Mesodermal cell (in vitro differentiated cells): ENCODE results near the gene AURKA. TPM values are rescaled to one million over a fixed set of nuclear protein-coding genes. Genes with fewer than 3 reads are reported as not detected.

Source experiments
- H3K27ac ChIP-seq: 2 replicates; pipeline ENCODE4 v1.7.0; 2013; ENCODE audit warnings: mild to moderate bottlenecking, low read depth, low read length, moderate library complexity; ENCODE audit not compliant: severe bottlenecking
- H3K36me3 ChIP-seq: 2 replicates; pipeline ENCODE4 v1.7.1; 2013; ENCODE audit warnings: mild to moderate bottlenecking, low read length, moderate library complexity; ENCODE audit not compliant: control insufficient read depth, insufficient read depth
- H3K4me1 ChIP-seq: one replicate; pipeline ENCODE4 v1.7.1; 2013; ENCODE audit warnings: mild to moderate bottlenecking, low read length; ENCODE audit not compliant: insufficient read depth, control insufficient read depth, poor library complexity, severe bottlenecking
- H3K4me3 ChIP-seq: 2 replicates; pipeline ENCODE4 v1.7.0; 2013; ENCODE audit warnings: low read length, control low read depth, mild to moderate bottlenecking; ENCODE audit not compliant: insufficient read depth, poor library complexity, severe bottlenecking; ENCODE audit errors: extremely low read depth
- H3K9me3 ChIP-seq: 2 replicates; pipeline ENCODE4 v1.7.1; 2013; ENCODE audit warnings: mild to moderate bottlenecking, low read length, moderate library complexity; ENCODE audit not compliant: control insufficient read depth
- WGBS, 2 experiments: methylation state at CpG; one replicate each; pipeline ENCODE4 v1.1.5; 2013; ENCODE audit warnings: missing lambda C conversion rate in 2 of 2; ENCODE audit not compliant: insufficient coverage in 2 of 2; 5-methylcytosine and 5-hydroxymethylcytosine counted together
- polyA plus RNA-seq, 2 experiments: library from polyadenylated mRNA; stranded (reverse); fragments of 50-300 nt; gene quantifications; one replicate each; pipeline ENCODE4 v1.2.3, GENCODE V29; 2013

AURKA gene
- polyA plus RNA-seq (2013, experiment 1 of 2) = 61.5 TPM
- 65.7 TPM for polyA plus RNA-seq (2013, experiment 2 of 2)

DNA sequence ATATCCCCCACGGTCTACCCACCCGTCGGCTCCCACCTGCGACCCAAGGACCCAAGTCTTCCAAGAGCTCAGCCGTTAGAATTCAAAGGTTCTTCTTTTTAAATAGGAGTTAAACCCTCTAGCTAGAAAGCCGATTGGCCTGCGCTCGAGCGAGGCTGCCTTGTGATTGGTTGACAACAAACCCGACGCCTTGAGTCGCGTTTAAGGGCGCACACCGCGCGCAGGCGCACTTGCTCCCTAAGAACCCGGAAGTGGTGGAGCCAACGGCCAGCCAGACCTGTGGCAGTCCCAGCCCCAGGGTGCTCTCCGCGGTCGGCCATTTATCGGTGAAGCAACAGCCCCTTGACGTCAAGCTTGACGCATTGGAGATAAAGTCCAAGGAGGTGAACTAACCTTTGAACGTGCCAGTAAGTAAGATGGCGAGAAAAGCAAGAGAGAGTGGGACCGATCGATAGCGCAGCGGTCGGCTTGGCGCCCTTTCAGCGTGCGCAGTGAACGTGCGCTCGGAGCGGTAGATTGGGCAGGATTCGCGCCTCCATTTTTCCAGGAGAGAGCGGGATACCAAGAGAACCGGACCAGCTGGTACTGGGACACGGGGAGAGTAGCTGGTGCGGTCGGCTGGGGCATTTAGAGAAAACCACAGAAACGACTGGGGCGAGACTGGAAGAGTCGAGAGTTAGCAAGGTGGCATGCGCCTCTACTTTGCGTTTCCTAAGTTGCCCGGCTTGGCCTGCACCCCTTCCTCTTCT, at the start of gene AURKA, which contains the start of gene CSTF1:
Gene AURKA (minus strand): TSS at position 84 of the 749 bp plus-strand sequence. CDS start 4,018 bp downstream, outside the sequence.
Gene CSTF1 (plus strand): TSS at position 514 of the 749 bp plus-strand sequence. CDS start 2,908 bp downstream, outside the sequence.
- Histone ChIP-seq H3K27ac (peak within 1 kb of the TSS; percentile 90), H3K9me3 (no peaks in the 10 kb centered on the region), H3K4me1 (peaks cover 13% of the 10 kb centered on the region), H3K4me3 (peak within 1 kb of the TSS; percentile 90), H3K36me3 (peaks cover 62% of the 10 kb centered on the region)
- WGBS, 2 experiments = 0% methylated on average over 48 to 49 of the region's 53 CpGs

- WGBS, 2 experiments = 94 to 100% methylated on average over 3 to 4 of the region's 4 CpGs
- Histone ChIP-seq H3K4me3 (no peak overlapping the region), H3K27ac (peak overlapping the region; percentile 95), H3K9me3 (no peaks in the 10 kb centered on the region), H3K36me3 (no peaks in the 10 kb centered on the region), H3K4me1 (peaks cover 27% of the 10 kb centered on the region)
These were observed 48.5 kb upstream of the AURKA start for GRCh38 chr20:56440346-56441007.

DNA sequence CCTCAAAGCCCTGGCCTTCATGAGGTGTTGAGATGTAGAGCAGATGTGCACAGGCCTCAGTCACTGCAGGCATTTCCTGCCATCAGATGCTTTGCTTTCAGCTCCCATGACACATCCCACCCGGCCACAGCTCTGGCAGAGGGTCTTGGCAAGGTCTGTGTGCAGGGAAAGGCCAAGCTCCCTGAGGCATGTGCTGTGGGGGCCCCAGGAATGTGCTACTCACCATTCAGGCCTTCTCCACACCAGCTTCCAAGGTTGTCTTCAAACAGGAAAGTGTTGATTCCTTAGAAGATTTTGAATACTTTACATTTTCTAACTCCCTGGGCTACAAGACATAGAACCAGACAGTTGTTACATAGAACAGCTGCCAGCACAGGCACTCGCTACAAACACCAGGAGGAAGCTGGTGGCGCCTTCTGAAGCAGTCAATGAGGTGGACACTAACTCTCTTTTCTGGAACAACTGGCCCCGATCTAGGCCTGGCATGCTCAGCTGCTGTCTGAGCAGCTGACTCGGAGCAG, 47.8 kb upstream of the AURKA start:
- peak overlapping the region; percentile 95 for H3K27ac ChIP-seq
- H3K4me3 ChIP-seq = no peak overlapping the region
- 63 to 90% methylated on average over 4 to 5 of the region's 5 CpGs for WGBS, 2 experiments
- H3K36me3 ChIP-seq = no peaks in the 10 kb centered on the region
- H3K9me3 ChIP-seq = no peaks in the 10 kb centered on the region
- peaks cover 27% of the 10 kb centered on the region for H3K4me1 ChIP-seq

DNA sequence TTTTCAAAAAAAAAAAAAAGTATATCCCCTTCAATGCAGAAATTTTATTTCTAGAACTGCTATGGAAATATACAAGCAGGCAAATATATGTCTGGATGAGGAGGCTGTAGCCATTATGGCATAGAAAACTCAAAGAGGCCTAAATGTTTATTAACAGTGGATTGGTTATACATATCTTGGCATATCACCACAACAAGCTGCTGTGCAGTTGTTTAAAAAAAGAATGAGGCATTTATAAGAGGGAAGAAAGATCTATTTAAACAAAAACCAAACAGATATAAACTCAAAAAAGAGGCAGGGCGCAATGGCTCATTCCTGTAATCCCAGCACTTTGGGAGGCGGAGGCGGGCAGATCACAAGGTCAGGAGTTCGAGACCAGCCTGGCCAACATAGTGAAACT, 46.3 kb upstream of the AURKA start:
- no peak overlapping the region for H3K27ac ChIP-seq
- WGBS, 2 experiments = 94 to 100% methylated on average over 3 to 4 of the region's 4 CpGs

GRCh38 chr20:56437196-56437960, 45.4 kb upstream of the AURKA start:
- Histone ChIP-seq H3K4me1 (peaks cover 19% of the 10 kb centered on the region), H3K27ac (no peak overlapping the region), H3K4me3 (no peak overlapping the region), H3K9me3 (no peaks in the 10 kb centered on the region), H3K36me3 (no peaks in the 10 kb centered on the region)
- 90 to 97% methylated on average over 14 to 17 of the region's 20 CpGs for WGBS, 2 experiments

More for the DNA sequence above, 46.3 kb upstream of the AURKA start:
- Histone ChIP-seq H3K9me3 (no peaks in the 10 kb centered on the region), H3K4me1 (peaks cover 20% of the 10 kb centered on the region), H3K36me3 (no peaks in the 10 kb centered on the region), H3K4me3 (no peak overlapping the region)

DNA sequence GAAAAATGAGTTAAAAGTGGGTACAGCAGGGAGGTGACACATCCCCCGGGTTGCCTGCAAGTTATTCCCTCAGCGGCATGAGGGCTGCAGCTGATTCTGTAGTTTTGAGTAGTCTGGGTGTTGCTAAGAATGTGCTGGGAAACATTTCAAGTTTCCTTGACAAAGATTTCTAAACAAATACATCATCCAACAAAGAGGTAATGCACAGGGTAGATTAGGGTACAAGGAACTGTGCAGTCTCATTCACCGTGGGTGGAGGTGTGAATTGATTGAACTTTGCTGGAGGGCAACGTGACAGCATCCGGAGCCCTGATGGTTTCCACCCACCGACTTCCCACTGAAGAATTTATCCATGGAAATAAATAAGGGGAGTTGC, 41.9 kb upstream of the AURKA start:
- WGBS, 2 experiments = 100% methylated on average over 1 to 3 of the region's 6 CpGs
- H3K4me3 ChIP-seq = no peak overlapping the region
- peaks cover 26% of the 10 kb centered on the region for H3K4me1 ChIP-seq
- no peaks in the 10 kb centered on the region for H3K36me3 ChIP-seq
- H3K27ac ChIP-seq = no peak overlapping the region
- H3K9me3 ChIP-seq = no peaks in the 10 kb centered on the region

DNA sequence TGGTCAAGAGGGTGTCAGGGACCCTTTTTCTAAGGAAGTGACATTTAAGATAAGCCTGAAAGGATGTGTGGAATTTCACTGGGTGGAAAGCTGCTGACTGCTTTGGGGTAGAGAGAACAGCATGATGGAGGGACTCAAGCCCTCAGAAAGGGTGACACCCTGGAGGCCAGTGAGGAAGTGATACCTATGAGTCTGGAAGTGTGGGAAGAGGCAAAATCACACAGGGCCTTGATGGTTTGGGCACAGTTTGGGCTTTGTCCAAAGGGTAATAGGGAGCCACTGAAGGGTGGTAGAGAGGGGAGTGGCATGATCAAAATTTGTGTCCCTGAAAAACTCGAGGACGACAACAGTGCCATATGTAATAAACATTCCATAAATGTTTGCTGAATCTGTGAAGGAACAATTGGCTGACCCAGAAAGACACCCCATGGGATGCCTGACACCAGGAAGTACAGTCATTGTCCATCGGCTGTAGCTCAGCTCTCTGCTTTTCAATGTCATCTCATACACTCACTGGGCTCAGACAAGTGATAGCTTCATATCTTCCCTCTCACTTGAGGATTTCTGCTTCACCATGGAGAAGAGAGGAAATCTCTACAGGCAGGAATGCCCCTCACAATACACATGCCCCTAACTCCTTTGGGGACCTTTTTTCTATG, 41.3 kb upstream of the AURKA start:
- 74 to 83% methylated on average over 1 to 3 of the region's 3 CpGs for WGBS, 2 experiments
- Histone ChIP-seq H3K36me3 (no peaks in the 10 kb centered on the region), H3K9me3 (no peaks in the 10 kb centered on the region), H3K4me3 (no peak overlapping the region), H3K4me1 (peaks cover 31% of the 10 kb centered on the region), H3K27ac (no peak overlapping the region)

GRCh38 chr20:56431471-56431870, 39.5 kb upstream of the AURKA start:
- Histone ChIP-seq H3K27ac (no peak overlapping the region), H3K4me1 (peaks cover 38% of the 10 kb centered on the region), H3K9me3 (no peaks in the 10 kb centered on the region), H3K36me3 (no peaks in the 10 kb centered on the region), H3K4me3 (no peak overlapping the region)
- 100% methylated on average over 1 of the region's 3 CpGs; no CpG with 5 or more reads in 1 of the 2 experiments for WGBS, 2 experiments

DNA sequence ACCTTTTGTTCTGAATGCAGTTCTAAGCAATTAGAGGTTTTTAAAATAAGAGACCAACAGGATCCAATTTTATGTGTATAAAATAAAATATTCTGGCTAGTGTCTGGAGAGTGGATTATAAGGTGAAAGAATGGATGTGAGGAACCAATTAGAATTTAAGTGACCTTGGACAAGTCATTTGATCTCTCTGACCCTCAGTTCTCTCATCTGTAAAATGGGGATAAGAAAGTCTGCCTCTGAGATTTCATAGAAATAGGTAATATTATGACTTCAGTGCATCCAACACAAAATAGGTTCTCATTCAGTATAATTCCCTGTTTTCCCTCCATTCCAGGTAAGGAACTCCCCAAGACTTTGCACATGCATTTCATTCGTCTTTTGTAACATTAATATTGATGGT, 38.9 kb upstream of the AURKA start:
- Histone ChIP-seq H3K9me3 (no peaks in the 10 kb centered on the region), H3K36me3 (no peaks in the 10 kb centered on the region), H3K27ac (no peak overlapping the region), H3K4me1 (peaks cover 38% of the 10 kb centered on the region), H3K4me3 (no peak overlapping the region)
- 100% methylated on average over 1 of the region's 1 CpG; no CpG with 5 or more reads in 1 of the 2 experiments for WGBS, 2 experiments

- H3K36me3 ChIP-seq = no peaks in the 10 kb centered on the region
- H3K4me1 ChIP-seq = peaks cover 38% of the 10 kb centered on the region
- 80% methylated on average over 4 of the region's 4 CpGs for WGBS, 2 experiments
- H3K9me3 ChIP-seq = no peaks in the 10 kb centered on the region
- H3K27ac ChIP-seq = no peak overlapping the region
- no peak overlapping the region for H3K4me3 ChIP-seq
These were observed 38.4 kb upstream of the AURKA start for GRCh38 chr20:56430461-56430860.
